AG04450 (cell line): ENCODE results near the gene GBP1. TPM values are rescaled to one million over a fixed set of nuclear protein-coding genes. Genes with fewer than 3 reads are reported as not detected.
"Not testable (repeated sequence)": the region's sequence is repeated elsewhere in the genome, so short reads cannot be mapped to it uniquely, and the experiment has no call there.

Source experiments
- CTCF ChIA-PET: fragments of 300-600, 350-600 bp; formaldehyde crosslinking; extraction: SDS; loops from one replicate; lab custom pipeline; 2022; ENCODE audit warnings: antibody characterized with exemption, inconsistent platforms; lab: Charles Lee
- POLR2A ChIA-PET: fragments of 350-600 bp; formaldehyde crosslinking; extraction: SDS; loops from one replicate; lab custom pipeline; 2021; ENCODE audit warnings: antibody characterized with exemption, inconsistent platforms; lab: Yijun Ruan, JAX
- DNase-seq: peaks from one replicate; pipeline ENCODE4 v3.0.0-alpha.2; 2011; ENCODE audit warnings: low read depth, low spot score
- H3K27ac ChIP-seq: one replicate; pipeline ENCODE4 v1.5.1; 2012; ENCODE audit warnings: low read depth, low read length, control low read depth
- H3K27me3 ChIP-seq: one replicate; pipeline ENCODE4 v1.6.0; 2012; ENCODE audit warnings: low read length; ENCODE audit not compliant: control insufficient read depth, insufficient read depth
- H3K4me3 ChIP-seq: 2 replicates; pipeline ENCODE4 v1.5.1; 2011; ENCODE audit warnings: mild to moderate bottlenecking, low read depth, low read length, control low read depth
- H3K9me3 ChIP-seq: 2 replicates; pipeline ENCODE4 v1.5.1; 2012; ENCODE audit warnings: low read length; ENCODE audit not compliant: control insufficient read depth, insufficient read depth
- polyA plus RNA-seq: library from polyadenylated mRNA; depleted of rRNA; stranded (reverse); fragments of >200 nt; gene quantifications from 2 replicates; pipeline ENCODE4 v1.2.3, GENCODE V29; 2011
- TF ChIP-seq, protein P1 (sequence below): IDR thresholded peaks from 2 replicates; pipeline ENCODE4 v1.5.1; 2011; ENCODE audit warnings: low read depth, low read length, control low read depth, inconsistent platforms

The GBP1 gene
- polyA plus RNA-seq, 1 experiment, result 103 TPM

DNA sequence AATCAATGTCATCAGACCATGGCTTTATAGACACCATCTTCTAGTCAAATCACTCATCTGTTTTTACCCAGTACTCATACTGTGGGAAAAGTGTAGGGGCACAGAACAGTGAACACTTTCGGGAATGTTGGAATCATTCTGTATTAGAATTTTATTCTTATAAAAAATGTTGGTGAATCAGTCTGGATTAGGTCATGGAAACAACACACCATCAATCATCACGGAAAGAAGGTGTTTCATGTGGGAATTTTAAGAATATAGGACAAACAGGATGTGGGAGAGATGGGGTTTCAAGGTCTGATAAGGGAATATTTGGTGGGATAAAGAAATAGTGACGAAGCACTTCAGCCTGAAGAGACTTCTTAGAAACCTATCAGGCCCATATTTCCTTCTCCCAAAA, 17.3 kb downstream of the GBP1 start:
- no peak overlapping the region for H3K27ac ChIP-seq
- CTCF ChIA-PET, result no interaction called here
- no peak for DNase-seq
- no peaks in the 10 kb centered on the region for H3K27me3 ChIP-seq
- POLR2A ChIA-PET, result no interaction called here
- no peak overlapping the region for H3K4me3 ChIP-seq
- peaks cover 14% of the 10 kb centered on the region for H3K9me3 ChIP-seq
- TF ChIP-seq, protein P1, sequence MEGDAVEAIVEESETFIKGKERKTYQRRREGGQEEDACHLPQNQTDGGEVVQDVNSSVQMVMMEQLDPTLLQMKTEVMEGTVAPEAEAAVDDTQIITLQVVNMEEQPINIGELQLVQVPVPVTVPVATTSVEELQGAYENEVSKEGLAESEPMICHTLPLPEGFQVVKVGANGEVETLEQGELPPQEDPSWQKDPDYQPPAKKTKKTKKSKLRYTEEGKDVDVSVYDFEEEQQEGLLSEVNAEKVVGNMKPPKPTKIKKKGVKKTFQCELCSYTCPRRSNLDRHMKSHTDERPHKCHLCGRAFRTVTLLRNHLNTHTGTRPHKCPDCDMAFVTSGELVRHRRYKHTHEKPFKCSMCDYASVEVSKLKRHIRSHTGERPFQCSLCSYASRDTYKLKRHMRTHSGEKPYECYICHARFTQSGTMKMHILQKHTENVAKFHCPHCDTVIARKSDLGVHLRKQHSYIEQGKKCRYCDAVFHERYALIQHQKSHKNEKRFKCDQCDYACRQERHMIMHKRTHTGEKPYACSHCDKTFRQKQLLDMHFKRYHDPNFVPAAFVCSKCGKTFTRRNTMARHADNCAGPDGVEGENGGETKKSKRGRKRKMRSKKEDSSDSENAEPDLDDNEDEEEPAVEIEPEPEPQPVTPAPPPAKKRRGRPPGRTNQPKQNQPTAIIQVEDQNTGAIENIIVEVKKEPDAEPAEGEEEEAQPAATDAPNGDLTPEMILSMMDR, result no peak

DNA sequence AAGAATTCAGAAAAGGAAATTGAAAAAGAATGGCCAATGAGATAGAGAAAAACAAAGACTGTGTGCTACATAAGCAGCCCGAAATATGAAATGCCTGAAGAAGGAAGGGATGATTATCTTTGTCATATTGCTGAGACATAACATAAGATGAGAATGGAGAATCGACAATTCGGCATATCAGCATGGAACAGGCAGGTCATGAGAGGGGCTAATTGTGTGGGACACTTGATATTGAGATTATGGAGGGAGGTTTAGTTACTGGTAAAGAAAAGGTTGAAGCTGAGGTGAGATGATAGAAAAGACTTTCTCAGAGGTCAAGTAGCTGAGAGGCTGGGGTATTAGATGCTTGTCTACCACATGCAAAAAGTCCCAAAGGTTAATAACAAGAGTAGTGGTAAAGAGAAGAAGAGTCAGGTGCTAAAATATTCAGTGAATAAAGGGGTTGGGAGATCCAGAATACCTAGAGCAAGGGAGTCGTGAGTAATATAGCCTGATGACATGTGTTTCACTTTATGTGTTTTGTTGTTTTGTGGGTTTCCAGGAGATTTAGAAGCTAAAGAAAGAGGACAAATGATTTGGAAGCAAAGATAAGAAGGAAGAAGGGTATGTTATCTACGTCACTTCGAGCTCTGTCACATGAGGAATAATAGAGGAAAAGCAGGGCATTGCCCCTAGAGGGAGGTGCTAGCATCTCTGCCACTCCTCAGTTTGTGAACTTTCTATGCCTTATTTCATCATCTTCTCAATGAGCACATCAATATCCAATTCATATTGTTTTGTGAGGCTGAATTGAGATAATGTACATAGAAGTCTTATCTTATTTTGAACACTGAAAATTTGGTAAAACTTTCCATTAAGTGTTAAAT, 18.5 kb downstream of the GBP1 start:
- H3K27me3 ChIP-seq, DNase-seq, H3K4me3 ChIP-seq, H3K27ac ChIP-seq, POLR2A ChIA-PET: not testable (repeated sequence)
- H3K9me3 ChIP-seq, result peaks cover 19% of the 10 kb centered on the region
- CTCF ChIA-PET, result interaction anchor here (0.6 kb wide), 1 partner anchor 19 kb away, joined by 3 read pairs; no protein-coding TSS in a partner anchor

DNA sequence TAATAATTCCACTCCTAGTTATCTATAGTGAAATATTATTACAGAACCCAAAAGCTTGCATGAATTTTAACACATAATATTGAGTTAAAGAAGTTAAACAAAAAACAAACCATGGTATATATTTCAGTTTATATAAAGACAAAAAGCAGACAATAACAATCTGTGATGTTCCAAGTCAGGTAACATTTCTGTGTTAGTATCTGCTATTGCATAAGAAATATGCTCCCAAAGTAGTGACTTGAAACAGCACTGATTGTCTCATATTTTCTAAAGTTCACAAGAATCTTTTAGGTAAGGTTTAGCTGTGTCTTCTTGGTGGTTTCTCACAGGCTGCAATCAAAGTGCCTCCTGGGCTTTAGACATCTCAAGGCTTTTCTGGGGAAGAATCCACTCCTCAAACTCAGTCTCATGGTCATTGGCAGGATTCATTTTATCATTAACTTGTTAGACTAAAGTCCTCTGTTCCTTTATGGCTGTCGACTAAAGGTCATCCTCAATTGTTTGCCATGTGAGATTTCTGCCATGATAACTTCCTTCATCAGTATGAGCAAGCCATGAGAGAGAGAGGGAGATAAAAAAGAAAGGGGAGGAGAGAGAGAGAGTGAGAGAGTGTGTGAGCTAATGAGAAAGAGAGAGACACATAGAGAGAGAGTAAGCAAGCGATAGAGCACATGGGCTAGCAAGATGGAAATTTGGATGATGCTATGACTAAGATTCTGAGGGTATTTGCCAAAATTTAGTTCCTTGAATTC, 19.9 kb downstream of the GBP1 start:
- ChIA-PET CTCF (no interaction called here), POLR2A (no interaction called here)
- TF ChIP-seq, protein P1, result no peak
- no peak overlapping the region for H3K4me3 ChIP-seq
- no peak for DNase-seq
- H3K9me3 ChIP-seq, result peaks cover 22% of the 10 kb centered on the region
- H3K27me3 ChIP-seq, result no peaks in the 10 kb centered on the region
- H3K27ac ChIP-seq, result no peak overlapping the region

DNA sequence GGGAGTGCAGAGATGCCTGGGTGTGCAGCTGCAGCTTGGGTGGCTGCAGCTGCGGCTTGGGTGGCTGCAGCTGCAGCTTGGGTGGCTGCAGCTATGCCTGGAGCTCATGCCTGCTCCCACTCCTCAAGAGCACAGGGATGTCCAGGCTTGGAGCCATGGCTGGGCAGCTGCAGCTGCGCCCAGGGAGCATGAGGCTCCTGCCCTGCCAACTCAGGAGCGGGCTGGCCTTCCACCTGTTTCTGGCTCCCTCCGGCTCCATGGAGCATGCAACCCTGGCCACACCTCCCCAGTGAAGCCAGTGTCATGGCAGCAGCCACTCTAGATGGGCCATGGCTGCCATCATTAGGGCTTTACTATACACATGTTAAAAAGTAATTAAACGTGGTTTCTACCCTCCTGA, 21.1 kb downstream of the GBP1 start:
- no peaks in the 10 kb centered on the region for H3K27me3 ChIP-seq
- H3K4me3 ChIP-seq, result no peak overlapping the region
- H3K27ac ChIP-seq, result no peak overlapping the region
- ChIA-PET POLR2A (no interaction called here), CTCF (no interaction called here)
- DNase-seq, result no peak
- TF ChIP-seq, protein P1, result no peak
- peaks cover 22% of the 10 kb centered on the region for H3K9me3 ChIP-seq

DNA sequence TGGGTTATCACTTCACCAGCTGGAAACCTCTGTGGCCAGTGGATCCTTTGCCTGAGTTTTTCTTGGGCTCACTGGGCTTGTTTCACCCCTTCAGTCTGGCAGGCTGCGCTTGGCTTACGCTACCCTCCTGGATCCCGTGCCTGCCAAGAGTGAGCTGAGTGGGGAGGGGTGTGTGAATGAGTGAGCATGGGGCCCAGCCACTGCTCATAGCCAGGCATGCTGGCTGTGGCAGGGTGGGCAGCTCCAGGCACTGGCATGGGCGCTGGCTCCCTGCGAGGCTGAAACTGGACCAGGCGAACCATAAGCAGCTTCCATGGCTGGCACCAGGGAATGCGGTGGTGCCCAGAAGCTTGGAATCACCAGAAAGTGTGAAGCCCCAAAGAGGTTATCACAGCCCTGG, 22.5 kb downstream of the GBP1 start:
- CTCF ChIA-PET, result no interaction called here
- Histone ChIP-seq H3K27me3 (no peaks in the 10 kb centered on the region), H3K9me3 (peaks cover 22% of the 10 kb centered on the region), H3K4me3 (no peak overlapping the region), H3K27ac (no peak overlapping the region)
- DNase-seq, result no peak
- POLR2A ChIA-PET, result no interaction called here
- TF ChIP-seq, protein P1, result no peak
